Liver (tissue), 9 donors: Measurements from ENCODE around the gene IQCK. TPM values are rescaled to one million over a fixed set of nuclear protein-coding genes. Genes with fewer than 3 reads are reported as not detected.

ENCODE experiments used
- DNase-seq: peaks from one replicate; pipeline ENCODE4 v3.0.0-alpha.2; 2017; ENCODE audit warnings: low spot score
- H3K27ac ChIP-seq, 2 donors: one replicate each; pipeline ENCODE4 v1.7.0; 2013; ENCODE audit warnings: inconsistent platforms in 2 of 2, low read length in 2 of 2, control low read depth in 1 of 2, low read depth in 1 of 2, mild to moderate bottlenecking in 1 of 2
- H3K27me3 ChIP-seq, 4 donors: one replicate each; pipeline versions ENCODE4 v1.6.1 to v1.7.0; 2013; ENCODE audit warnings: low read length in 3 of 4, inconsistent platforms in 1 of 4, mild to moderate bottlenecking in 1 of 4, moderate library complexity in 1 of 4; ENCODE audit not compliant: control insufficient read depth in 4 of 4, insufficient read depth in 4 of 4
- H3K36me3 ChIP-seq, 4 donors: one replicate each; pipeline versions ENCODE4 v1.6.1 to v1.7.0; 2013; ENCODE audit warnings: low read length in 3 of 4, mild to moderate bottlenecking in 3 of 4, low read depth in 1 of 4, moderate library complexity in 1 of 4; ENCODE audit not compliant: control insufficient read depth in 4 of 4, insufficient read depth in 3 of 4
- H3K4me1 ChIP-seq, 4 donors: one replicate each; pipeline versions ENCODE4 v1.6.1 to v1.7.0; 2013; ENCODE audit warnings: low read length in 3 of 4, mild to moderate bottlenecking in 3 of 4, moderate library complexity in 1 of 4; ENCODE audit not compliant: control insufficient read depth in 4 of 4, insufficient read depth in 4 of 4
- H3K4me3 ChIP-seq, 3 donors: one replicate each; pipeline versions ENCODE4 v1.6.1 to v1.7.0; 2013; ENCODE audit warnings: low read length in 3 of 3, control low read depth in 1 of 3, low read depth in 1 of 3, mild to moderate bottlenecking in 1 of 3
- H3K9ac ChIP-seq, 2 donors: one replicate each; pipeline ENCODE4 v1.7.0; 2013; ENCODE audit warnings: low read length in 2 of 2, mild to moderate bottlenecking in 2 of 2, moderate library complexity in 2 of 2, control low read depth in 1 of 2, low read depth in 1 of 2
- H3K9me3 ChIP-seq, 4 donors: one replicate each; pipeline versions ENCODE4 v1.6.1 to v1.7.0; 2013; ENCODE audit warnings: low read length in 3 of 4; ENCODE audit not compliant: control insufficient read depth in 4 of 4
- EGR1 ChIP-seq, 2 donors: IDR thresholded peaks; 2 replicates each; pipeline ENCODE4 v1.6.1; 2016 to 2018; ENCODE audit warnings: antibody characterized with exemption in 2 of 2, low read depth in 2 of 2
- FOXA1 ChIP-seq: IDR thresholded peaks from 2 replicates; pipeline ENCODE4 v1.6.1; 2016; ENCODE audit warnings: antibody characterized with exemption
- FOXA2 ChIP-seq: IDR thresholded peaks from 2 replicates; pipeline ENCODE4 v1.6.1; 2016; ENCODE audit warnings: antibody characterized with exemption
- GABPA ChIP-seq, 2 donors: IDR thresholded peaks in 1 of 2; conservative IDR thresholded peaks in 1 of 2; 2 replicates each; pipeline ENCODE4 v1.6.1; 2016; ENCODE audit warnings: antibody characterized with exemption in 2 of 2, mild to moderate bottlenecking in 1 of 2, moderate library complexity in 1 of 2
- HNF4A ChIP-seq, 2 donors: conservative IDR thresholded peaks; 2 replicates each; pipeline ENCODE4 v1.6.1; 2016; ENCODE audit warnings: antibody characterized with exemption in 2 of 2, mild to moderate bottlenecking in 2 of 2
- HNF4G ChIP-seq: IDR thresholded peaks from 2 replicates; pipeline ENCODE4 v1.6.1; 2016; ENCODE audit warnings: antibody characterized with exemption
- NR2F2 ChIP-seq: IDR thresholded peaks from 2 replicates; pipeline ENCODE4 v1.6.1; 2016; ENCODE audit warnings: antibody characterized with exemption
- RAD21 ChIP-seq, 2 donors: IDR thresholded peaks; 2 replicates each; pipeline ENCODE4 v1.6.1; 2016; ENCODE audit warnings: antibody characterized with exemption in 2 of 2, mild to moderate bottlenecking in 2 of 2
- RXRA ChIP-seq, 2 donors: IDR thresholded peaks; 2 replicates each; pipeline ENCODE4 v1.6.1; 2017 to 2018; ENCODE audit warnings: antibody characterized with exemption in 2 of 2, mild to moderate bottlenecking in 1 of 2
- SP1 ChIP-seq: IDR thresholded peaks from 2 replicates; pipeline ENCODE4 v1.6.1; 2018; ENCODE audit warnings: antibody characterized with exemption, mild to moderate bottlenecking
- TAF1 ChIP-seq: conservative IDR thresholded peaks from 2 replicates; pipeline ENCODE4 v1.6.1; 2016; ENCODE audit warnings: antibody characterized with exemption, mild to moderate bottlenecking
- WGBS: extraction: QIAGEN DNeasy Blood & Tissue Kit; methylation state at CpG from one replicate; pipeline ENCODE4 v1.1.7; 2013; 5-methylcytosine and 5-hydroxymethylcytosine counted together
- polyA plus RNA-seq, 2 donors: library from polyadenylated mRNA; stranded (reverse) in 1 of 2; unstranded in 1 of 2; fragments of 200-250 nt in 1 of 2; fragments of >200 nt in 1 of 2; fragmentation: Nextera tagmentation in 1 of 2; extraction: Ambion mirVana in 1 of 2; gene quantifications; one replicate each; pipeline versions ENCODE4 v1.2.1 to v1.2.3, GENCODE V29; 2013 to 2015
- total RNA-seq, 2 donors: library from RNA; depleted of rRNA; stranded (reverse); fragments of >200 nt; gene quantifications; one replicate each; pipeline ENCODE4 v1.2.3, GENCODE V29; 2014
- TF ChIP-seq, protein P1 (sequence below): fragments of 150-350 bp; IDR thresholded peaks from 2 replicates; pipeline ENCODE4 v1.5.1; 2017; ENCODE audit warnings: improper control_type of control experiment, low read depth, low read length; ENCODE audit not compliant: missing input control
- TF ChIP-seq, protein P2 (sequence below): IDR thresholded peaks from 2 replicates; pipeline ENCODE4 v1.6.1; 2016; ENCODE audit warnings: antibody characterized with exemption
- TF ChIP-seq, protein P3 (sequence below): IDR thresholded peaks from 2 replicates; pipeline ENCODE4 v1.6.1; 2016; ENCODE audit warnings: antibody characterized with exemption
- TF ChIP-seq, protein P4 (sequence below): IDR thresholded peaks from 2 replicates; pipeline ENCODE4 v1.6.1; 2016; ENCODE audit warnings: antibody characterized with exemption
- TF ChIP-seq, protein P5 (sequence below): IDR thresholded peaks from 2 replicates; pipeline ENCODE4 v1.6.1; 2016; ENCODE audit warnings: antibody characterized with exemption, mild to moderate bottlenecking
- donor health status: healthy.
- donor health status: healthy.
- donor health status: healthy.
- donor health status: healthy.
- donor health status: healthy.

IQCK gene
- total and polyA plus RNA-seq, 4 donors: 2.1 to 4.4 (median 2.9) TPM

DNA sequence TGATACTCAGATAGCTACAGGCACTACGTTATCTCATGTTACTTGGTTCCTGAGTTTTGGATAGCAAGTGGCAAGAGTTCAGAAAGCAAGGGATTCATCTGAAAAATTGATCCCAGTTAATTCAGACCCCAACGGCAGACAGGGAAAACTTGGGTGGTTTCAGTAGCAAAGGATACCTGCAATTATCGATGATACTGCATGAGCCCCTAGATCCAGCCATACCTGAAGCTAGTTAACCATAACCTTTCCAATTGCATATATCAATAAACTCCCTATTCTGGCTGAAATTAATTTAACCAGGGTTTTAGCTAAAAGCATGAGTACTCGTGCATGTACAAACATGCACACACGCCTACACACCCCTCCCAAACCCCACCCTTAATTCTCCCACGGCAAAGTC lies 4.4 kb upstream of the IQCK start:
- no peak overlapping the region for H3K4me3 ChIP-seq
- H3K9me3 ChIP-seq: no peaks in the 10 kb centered on the region
- peaks cover 0 to 14% (median 10%) of the 10 kb centered on the region in 4 donors for H3K4me1 ChIP-seq
- no peak overlapping the region for H3K9ac ChIP-seq
- peaks cover 0 to 20% (median 7%) of the 10 kb centered on the region in 4 donors for H3K36me3 ChIP-seq
- H3K27me3 ChIP-seq: no peaks in the 10 kb centered on the region
- 93% methylated on average over 6 of the region's 6 CpGs for WGBS
- DNase-seq: no peak
- no peak for TF ChIP-seq FOXA1
- TF ChIP-seq SP1: no peak
- no peak for TF ChIP-seq GABPA (IDR thresholded peaks at IDR 0.05 in 1 of 2, conservative IDR thresholded peaks at IDR 0.05 in 1 of 2)
- TF ChIP-seq HNF4A (conservative IDR thresholded peaks at IDR 0.05): no peak
- TF ChIP-seq NR2F2: no peak
- no peak for TF ChIP-seq FOXA2
- TF ChIP-seq, protein P1, sequence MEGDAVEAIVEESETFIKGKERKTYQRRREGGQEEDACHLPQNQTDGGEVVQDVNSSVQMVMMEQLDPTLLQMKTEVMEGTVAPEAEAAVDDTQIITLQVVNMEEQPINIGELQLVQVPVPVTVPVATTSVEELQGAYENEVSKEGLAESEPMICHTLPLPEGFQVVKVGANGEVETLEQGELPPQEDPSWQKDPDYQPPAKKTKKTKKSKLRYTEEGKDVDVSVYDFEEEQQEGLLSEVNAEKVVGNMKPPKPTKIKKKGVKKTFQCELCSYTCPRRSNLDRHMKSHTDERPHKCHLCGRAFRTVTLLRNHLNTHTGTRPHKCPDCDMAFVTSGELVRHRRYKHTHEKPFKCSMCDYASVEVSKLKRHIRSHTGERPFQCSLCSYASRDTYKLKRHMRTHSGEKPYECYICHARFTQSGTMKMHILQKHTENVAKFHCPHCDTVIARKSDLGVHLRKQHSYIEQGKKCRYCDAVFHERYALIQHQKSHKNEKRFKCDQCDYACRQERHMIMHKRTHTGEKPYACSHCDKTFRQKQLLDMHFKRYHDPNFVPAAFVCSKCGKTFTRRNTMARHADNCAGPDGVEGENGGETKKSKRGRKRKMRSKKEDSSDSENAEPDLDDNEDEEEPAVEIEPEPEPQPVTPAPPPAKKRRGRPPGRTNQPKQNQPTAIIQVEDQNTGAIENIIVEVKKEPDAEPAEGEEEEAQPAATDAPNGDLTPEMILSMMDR: no peak
- TF ChIP-seq HNF4G: no peak
- TF ChIP-seq, protein P2, sequence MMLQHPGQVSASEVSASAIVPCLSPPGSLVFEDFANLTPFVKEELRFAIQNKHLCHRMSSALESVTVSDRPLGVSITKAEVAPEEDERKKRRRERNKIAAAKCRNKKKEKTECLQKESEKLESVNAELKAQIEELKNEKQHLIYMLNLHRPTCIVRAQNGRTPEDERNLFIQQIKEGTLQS: no peak
- TF ChIP-seq RAD21 (IDR thresholded peaks at IDR 0.05): no peak
- no peak overlapping the region for H3K27ac ChIP-seq

DNA sequence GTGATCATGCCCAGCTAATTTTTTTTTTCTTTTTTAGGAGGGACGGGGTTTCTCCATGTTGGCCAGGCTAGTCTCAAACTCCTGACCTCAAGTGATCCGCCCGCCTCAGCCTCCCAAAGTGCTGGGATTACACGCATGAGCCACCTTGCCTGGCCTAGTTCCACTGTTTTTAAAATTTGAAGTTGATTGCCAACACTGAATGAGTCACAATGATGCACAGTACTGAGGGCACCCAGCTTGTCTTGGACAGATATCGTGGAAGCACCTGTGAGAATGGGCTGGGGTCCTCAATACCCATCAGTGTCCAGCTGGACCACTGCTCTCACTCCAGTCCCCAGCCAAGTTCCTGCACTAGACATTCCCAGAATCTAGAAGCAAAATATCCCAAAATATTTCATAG lies 2.5 kb upstream of the IQCK start:
- H3K9me3 ChIP-seq: no peaks in the 10 kb centered on the region
- H3K36me3 ChIP-seq: peaks cover 0 to 10% (median 4%) of the 10 kb centered on the region in 4 donors
- WGBS: 94% methylated on average over 5 of the region's 5 CpGs
- no peak overlapping the region for H3K27ac ChIP-seq
- DNase-seq: no peak
- H3K9ac ChIP-seq: no peak overlapping the region
- TF ChIP-seq HNF4A (conservative IDR thresholded peaks at IDR 0.05): no peak
- TF ChIP-seq SP1: no peak
- no peak for TF ChIP-seq FOXA1
- TF ChIP-seq, protein P2: no peak
- TF ChIP-seq RXRA (IDR thresholded peaks at IDR 0.05): no peak
- TF ChIP-seq TAF1: no peak
- no peak for TF ChIP-seq FOXA2
- TF ChIP-seq, protein P3, sequence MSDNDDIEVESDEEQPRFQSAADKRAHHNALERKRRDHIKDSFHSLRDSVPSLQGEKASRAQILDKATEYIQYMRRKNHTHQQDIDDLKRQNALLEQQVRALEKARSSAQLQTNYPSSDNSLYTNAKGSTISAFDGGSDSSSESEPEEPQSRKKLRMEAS: no peak
- no peak for TF ChIP-seq RAD21 (IDR thresholded peaks at IDR 0.05)
- no peak for TF ChIP-seq EGR1 (IDR thresholded peaks at IDR 0.05; ENCODE audit: low read depth in 2 of 2)
- TF ChIP-seq, protein P4, sequence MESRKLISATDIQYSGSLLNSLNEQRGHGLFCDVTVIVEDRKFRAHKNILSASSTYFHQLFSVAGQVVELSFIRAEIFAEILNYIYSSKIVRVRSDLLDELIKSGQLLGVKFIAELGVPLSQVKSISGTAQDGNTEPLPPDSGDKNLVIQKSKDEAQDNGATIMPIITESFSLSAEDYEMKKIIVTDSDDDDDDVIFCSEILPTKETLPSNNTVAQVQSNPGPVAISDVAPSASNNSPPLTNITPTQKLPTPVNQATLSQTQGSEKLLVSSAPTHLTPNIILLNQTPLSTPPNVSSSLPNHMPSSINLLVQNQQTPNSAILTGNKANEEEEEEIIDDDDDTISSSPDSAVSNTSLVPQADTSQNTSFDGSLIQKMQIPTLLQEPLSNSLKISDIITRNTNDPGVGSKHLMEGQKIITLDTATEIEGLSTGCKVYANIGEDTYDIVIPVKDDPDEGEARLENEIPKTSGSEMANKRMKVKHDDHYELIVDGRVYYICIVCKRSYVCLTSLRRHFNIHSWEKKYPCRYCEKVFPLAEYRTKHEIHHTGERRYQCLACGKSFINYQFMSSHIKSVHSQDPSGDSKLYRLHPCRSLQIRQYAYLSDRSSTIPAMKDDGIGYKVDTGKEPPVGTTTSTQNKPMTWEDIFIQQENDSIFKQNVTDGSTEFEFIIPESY: no peak
- TF ChIP-seq, protein P1: no peak
- TF ChIP-seq, protein P5, sequence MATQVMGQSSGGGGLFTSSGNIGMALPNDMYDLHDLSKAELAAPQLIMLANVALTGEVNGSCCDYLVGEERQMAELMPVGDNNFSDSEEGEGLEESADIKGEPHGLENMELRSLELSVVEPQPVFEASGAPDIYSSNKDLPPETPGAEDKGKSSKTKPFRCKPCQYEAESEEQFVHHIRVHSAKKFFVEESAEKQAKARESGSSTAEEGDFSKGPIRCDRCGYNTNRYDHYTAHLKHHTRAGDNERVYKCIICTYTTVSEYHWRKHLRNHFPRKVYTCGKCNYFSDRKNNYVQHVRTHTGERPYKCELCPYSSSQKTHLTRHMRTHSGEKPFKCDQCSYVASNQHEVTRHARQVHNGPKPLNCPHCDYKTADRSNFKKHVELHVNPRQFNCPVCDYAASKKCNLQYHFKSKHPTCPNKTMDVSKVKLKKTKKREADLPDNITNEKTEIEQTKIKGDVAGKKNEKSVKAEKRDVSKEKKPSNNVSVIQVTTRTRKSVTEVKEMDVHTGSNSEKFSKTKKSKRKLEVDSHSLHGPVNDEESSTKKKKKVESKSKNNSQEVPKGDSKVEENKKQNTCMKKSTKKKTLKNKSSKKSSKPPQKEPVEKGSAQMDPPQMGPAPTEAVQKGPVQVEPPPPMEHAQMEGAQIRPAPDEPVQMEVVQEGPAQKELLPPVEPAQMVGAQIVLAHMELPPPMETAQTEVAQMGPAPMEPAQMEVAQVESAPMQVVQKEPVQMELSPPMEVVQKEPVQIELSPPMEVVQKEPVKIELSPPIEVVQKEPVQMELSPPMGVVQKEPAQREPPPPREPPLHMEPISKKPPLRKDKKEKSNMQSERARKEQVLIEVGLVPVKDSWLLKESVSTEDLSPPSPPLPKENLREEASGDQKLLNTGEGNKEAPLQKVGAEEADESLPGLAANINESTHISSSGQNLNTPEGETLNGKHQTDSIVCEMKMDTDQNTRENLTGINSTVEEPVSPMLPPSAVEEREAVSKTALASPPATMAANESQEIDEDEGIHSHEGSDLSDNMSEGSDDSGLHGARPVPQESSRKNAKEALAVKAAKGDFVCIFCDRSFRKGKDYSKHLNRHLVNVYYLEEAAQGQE: no peak
- peaks cover 0 to 19% (median 14%) of the 10 kb centered on the region in 4 donors for H3K4me1 ChIP-seq
- no peak overlapping the region for H3K4me3 ChIP-seq
- no peaks in the 10 kb centered on the region for H3K27me3 ChIP-seq
